ENCODE data around the gene LIPN.

LIPN gene

GRCh38 chr10:88756660-88757059, 3.2 kb upstream of the LIPN start:
- Mint-ChIP-seq H3K27me3 (peaks cover 7% of the 10 kb centered on the region), H3K27ac (no peak overlapping the region), H3K4me3 (no peak overlapping the region), H3K9me3 (no peaks in the 10 kb centered on the region), H3K36me3 (ENCODE audit: low read depth) (no peaks in the 10 kb centered on the region), H3K4me1 (ENCODE audit: low read depth) (peaks cover 13% of the 10 kb centered on the region)
- no peak for DNase-seq

- Mint-ChIP-seq H3K27me3 (peaks cover 3% of the 10 kb centered on the region), H3K27ac (no peak overlapping the region), H3K4me3 (no peak overlapping the region), H3K9me3 (no peaks in the 10 kb centered on the region), H3K36me3 (ENCODE audit: low read depth) (no peaks in the 10 kb centered on the region), H3K4me1 (ENCODE audit: low read depth) (peaks cover 9% of the 10 kb centered on the region)
- no peak for DNase-seq
Measured at GRCh38 chr10:88762906-88763305, 3.1 kb downstream of the LIPN start.

GRCh38 chr10:88763441-88763840, 3.6 kb downstream of the LIPN start:
- H3K27me3 Mint-ChIP-seq = peaks cover 3% of the 10 kb centered on the region

GRCh38 chr10:88764110-88764509, 4.3 kb downstream of the LIPN start:
- peaks cover 3% of the 10 kb centered on the region for H3K27me3 Mint-ChIP-seq
- peaks cover 9% of the 10 kb centered on the region for H3K4me1 Mint-ChIP-seq (ENCODE audit: low read depth)
- no peaks in the 10 kb centered on the region for H3K36me3 Mint-ChIP-seq (ENCODE audit: low read depth)
- H3K4me3 Mint-ChIP-seq = no peak overlapping the region
- H3K9me3 Mint-ChIP-seq = no peaks in the 10 kb centered on the region
- no peak for DNase-seq
- no peak overlapping the region for H3K27ac Mint-ChIP-seq

More at GRCh38 chr10:88763441-88763840, 3.6 kb downstream of the LIPN start:
- Mint-ChIP-seq H3K36me3 (ENCODE audit: low read depth) (no peaks in the 10 kb centered on the region), H3K27ac (no peak overlapping the region), H3K9me3 (no peaks in the 10 kb centered on the region), H3K4me1 (ENCODE audit: low read depth) (peaks cover 9% of the 10 kb centered on the region), H3K4me3 (no peak overlapping the region)
- DNase-seq = no peak

DNA sequence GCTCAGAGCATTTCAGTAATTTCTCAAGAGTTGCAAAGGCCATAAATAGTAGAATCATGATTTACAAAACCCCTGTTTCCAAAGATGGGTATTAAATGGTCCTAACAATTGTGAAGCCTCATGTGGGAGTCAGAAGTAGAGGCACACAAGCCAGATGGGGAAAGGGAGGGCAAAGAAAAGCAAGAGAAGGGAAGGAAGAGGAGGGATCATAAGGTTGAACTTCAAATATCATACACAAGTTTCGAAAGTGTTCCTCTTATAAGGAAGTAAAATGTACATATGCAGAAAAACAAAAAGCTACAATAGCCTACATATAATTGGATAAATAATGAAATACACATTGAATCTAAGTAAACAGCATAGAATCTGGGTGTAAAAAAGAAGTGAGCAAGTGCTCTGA, 6.0 kb downstream of the LIPN start:
- Mint-ChIP-seq H3K9me3 (no peaks in the 10 kb centered on the region), H3K4me3 (no peak overlapping the region), H3K36me3 (ENCODE audit: low read depth) (no peaks in the 10 kb centered on the region), H3K27ac (no peak overlapping the region), H3K27me3 (peaks cover under 1% of the 10 kb centered on the region), H3K4me1 (ENCODE audit: low read depth) (peaks cover 4% of the 10 kb centered on the region)
- no peak for DNase-seq

DNA sequence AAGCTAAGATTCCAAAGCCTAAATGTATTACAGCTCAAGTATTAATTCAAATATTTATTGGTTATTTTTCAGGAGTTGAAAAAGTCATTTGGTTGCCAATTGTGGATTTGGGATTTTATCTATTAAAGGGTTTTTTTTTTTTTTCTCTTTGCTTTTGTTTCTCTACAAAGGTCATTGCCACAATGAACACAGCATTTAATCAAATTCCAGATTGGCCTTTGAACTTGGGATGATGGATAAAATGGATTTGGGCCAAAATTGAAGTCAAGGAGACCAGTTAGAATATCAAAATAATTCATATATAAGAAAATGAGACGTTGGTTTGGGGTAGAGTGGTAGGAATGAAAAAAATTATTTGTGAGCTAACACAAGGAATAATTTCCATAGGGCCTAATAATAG, 9.6 kb downstream of the LIPN start:
- Mint-ChIP-seq H3K27me3 (peaks cover 5% of the 10 kb centered on the region), H3K4me1 (ENCODE audit: low read depth) (no peaks in the 10 kb centered on the region), H3K36me3 (ENCODE audit: low read depth) (no peaks in the 10 kb centered on the region), H3K4me3 (no peak overlapping the region), H3K9me3 (peaks cover 5% of the 10 kb centered on the region), H3K27ac (no peak overlapping the region)
- no peak for DNase-seq

- H3K36me3 Mint-ChIP-seq (ENCODE audit: low read depth) = no peaks in the 10 kb centered on the region
- no peaks in the 10 kb centered on the region for H3K27me3 Mint-ChIP-seq
- no peaks in the 10 kb centered on the region for H3K9me3 Mint-ChIP-seq
- H3K4me3 Mint-ChIP-seq = no peak overlapping the region
- H3K27ac Mint-ChIP-seq = no peak overlapping the region
- DNase-seq = no peak
- peaks cover 3% of the 10 kb centered on the region for H3K4me1 Mint-ChIP-seq (ENCODE audit: low read depth)
Measured at GRCh38 chr10:88781206-88781605, 21.4 kb downstream of the LIPN start.

DNA sequence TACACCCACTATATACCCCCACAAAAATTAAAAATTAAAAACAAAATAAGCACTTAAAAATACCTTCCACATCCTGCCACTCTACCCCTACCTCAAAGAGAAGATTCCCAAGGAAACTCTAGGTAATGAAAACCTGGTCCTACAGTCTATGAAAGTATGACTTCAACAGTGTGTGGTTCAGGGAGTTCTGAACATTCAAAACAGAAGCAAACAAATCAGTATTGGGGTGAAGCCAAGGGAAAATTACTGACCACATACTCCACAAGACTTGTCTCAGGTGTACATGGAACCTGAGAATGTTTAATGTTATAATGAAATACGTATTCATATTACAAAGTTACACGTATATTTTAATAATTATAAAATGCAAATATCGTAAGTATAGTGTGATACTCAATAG, 22.4 kb downstream of the LIPN start:
- Mint-ChIP-seq H3K4me3 (no peak overlapping the region), H3K27me3 (no peaks in the 10 kb centered on the region), H3K27ac (no peak overlapping the region), H3K4me1 (ENCODE audit: low read depth) (peaks cover 3% of the 10 kb centered on the region), H3K36me3 (ENCODE audit: low read depth) (no peaks in the 10 kb centered on the region), H3K9me3 (no peaks in the 10 kb centered on the region)
- DNase-seq = no peak

DNA sequence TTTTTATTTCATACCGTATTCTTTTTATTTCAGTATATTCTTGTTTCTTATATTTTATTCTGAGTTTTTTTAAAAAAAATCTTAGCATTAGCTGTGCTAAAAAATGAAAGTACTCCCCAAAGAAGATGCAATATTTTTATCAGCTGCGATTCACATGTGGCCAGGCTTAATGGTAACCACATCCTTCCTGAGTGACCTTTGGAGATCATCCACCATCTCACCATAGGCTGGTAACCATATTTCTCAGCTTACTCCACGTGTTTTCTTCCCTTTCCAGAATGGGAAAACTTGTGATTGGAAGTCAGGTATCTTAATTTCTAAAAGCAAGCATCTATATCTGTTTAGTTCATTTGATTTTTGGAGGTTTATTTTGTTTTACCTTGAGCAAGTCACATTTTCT, 23.9 kb downstream of the LIPN start:
- Mint-ChIP-seq H3K4me3 (no peak overlapping the region), H3K36me3 (ENCODE audit: low read depth) (no peaks in the 10 kb centered on the region), H3K9me3 (no peaks in the 10 kb centered on the region), H3K4me1 (ENCODE audit: low read depth) (peaks cover 3% of the 10 kb centered on the region), H3K27me3 (no peaks in the 10 kb centered on the region), H3K27ac (no peak overlapping the region)
- no peak for DNase-seq

DNA sequence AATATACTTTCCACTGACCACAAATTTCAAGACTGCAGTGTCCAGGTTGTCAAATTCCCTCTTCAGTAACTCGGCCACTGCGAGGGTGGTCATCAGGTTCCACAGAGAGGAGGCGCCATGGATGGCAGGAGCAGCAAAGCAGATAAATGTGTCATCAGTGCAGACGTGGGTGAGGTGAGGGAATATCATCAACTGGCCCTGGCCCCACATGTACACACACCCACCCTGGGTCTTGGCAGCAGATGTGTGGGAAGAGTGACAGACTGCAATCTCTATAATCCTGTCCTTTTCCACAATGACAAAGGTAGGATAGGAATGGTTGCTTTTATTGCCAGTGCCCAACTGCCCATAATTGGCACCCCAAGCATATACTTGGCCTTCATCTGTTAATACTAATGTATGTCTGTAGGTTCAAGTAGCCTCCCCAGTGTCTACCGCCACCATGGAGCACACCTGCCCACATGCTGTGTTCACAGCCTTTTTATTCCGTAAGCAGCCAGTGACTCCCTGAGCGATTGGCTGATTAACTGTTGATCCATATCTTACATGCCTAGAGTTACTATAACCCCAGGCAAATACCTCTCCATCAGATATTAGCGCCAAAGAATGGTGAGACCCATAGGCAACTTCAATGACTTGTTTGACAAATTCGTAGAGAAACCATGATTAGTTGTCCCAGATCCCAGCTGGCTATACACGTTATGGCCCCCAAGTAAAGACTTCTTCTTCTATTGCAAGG, 26.4 kb downstream of the LIPN start:
- H3K4me1 Mint-ChIP-seq (ENCODE audit: low read depth) = peaks cover 3% of the 10 kb centered on the region
- H3K9me3 Mint-ChIP-seq = no peaks in the 10 kb centered on the region
- no peak overlapping the region for H3K27ac Mint-ChIP-seq
- DNase-seq = no peak
- no peak overlapping the region for H3K4me3 Mint-ChIP-seq
- H3K36me3 Mint-ChIP-seq (ENCODE audit: low read depth) = no peaks in the 10 kb centered on the region
- H3K27me3 Mint-ChIP-seq = no peaks in the 10 kb centered on the region

DNA sequence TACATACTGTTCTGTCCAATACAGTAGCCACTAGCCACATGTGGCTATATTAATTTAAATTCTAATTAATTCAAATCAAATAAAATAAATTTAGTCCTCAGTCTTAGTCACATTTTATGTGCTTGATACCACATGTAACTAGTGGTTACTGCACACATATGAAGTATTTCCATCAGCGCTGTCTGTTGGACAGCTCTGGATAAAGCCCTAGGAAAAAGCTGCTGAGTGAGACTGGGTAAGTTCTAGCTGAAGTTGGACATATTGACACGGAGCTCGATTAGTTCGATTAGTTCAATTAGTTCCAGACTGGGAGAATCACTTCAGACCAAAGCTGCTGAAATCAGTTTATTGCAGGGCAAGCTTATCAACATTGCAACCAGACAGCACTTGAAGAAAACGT, 27.6 kb downstream of the LIPN start:
- Mint-ChIP-seq H3K36me3 (ENCODE audit: low read depth) (no peaks in the 10 kb centered on the region), H3K27me3 (no peaks in the 10 kb centered on the region), H3K4me3 (no peak overlapping the region), H3K27ac (no peak overlapping the region), H3K4me1 (ENCODE audit: low read depth) (peaks cover 12% of the 10 kb centered on the region), H3K9me3 (no peaks in the 10 kb centered on the region)
- no peak for DNase-seq

DNA sequence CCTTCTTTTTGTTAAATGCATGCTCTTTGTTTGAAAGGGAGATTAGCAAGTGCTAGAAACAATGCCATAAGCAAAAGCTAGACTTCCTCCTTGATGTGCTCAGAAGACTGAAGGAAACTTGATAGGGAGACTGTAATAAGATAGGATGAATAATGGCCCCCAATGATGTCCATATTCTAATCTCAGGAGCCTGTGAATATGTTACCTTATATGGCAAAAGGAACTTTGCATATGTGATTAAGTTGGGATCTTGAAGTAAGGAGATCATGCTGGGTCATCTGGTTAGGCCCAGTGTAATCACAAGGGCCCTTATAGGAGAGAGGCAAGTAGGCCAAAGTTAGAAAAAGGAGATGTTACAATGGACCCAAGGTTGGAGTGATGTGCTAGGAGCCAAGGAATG, 29.1 kb downstream of the LIPN start:
- H3K9me3 Mint-ChIP-seq = no peaks in the 10 kb centered on the region
- H3K27ac Mint-ChIP-seq = no peak overlapping the region

DNA sequence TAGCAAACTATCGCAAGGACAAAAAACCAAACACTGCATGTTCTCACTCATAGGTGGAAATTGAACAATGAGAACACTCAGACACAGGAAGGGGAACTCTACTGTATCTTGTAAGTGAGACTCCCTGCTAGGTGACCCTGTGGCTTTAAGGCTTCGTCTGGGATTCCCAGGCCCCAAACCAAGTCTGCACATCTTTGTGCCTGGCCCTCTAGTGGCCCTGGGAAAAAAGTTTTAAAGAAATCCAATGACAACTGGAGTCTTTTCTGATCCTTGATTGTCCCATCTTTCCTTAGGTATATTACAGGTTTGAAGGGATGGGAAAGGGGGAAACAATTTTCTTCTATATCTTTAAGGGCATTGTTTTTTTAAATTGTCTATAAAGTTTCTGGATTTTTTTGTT, 32.1 kb downstream of the LIPN start:
- Mint-ChIP-seq H3K27ac (no peak overlapping the region), H3K4me1 (ENCODE audit: low read depth) (peaks cover 31% of the 10 kb centered on the region), H3K4me3 (no peak overlapping the region), H3K36me3 (ENCODE audit: low read depth) (no peaks in the 10 kb centered on the region), H3K9me3 (no peaks in the 10 kb centered on the region), H3K27me3 (peaks cover 3% of the 10 kb centered on the region)
- DNase-seq = no peak

More for the DNA sequence above, 29.1 kb downstream of the LIPN start:
- H3K4me1 Mint-ChIP-seq (ENCODE audit: low read depth) = peaks cover 23% of the 10 kb centered on the region
- DNase-seq = no peak
- H3K36me3 Mint-ChIP-seq (ENCODE audit: low read depth) = no peaks in the 10 kb centered on the region
- no peak overlapping the region for H3K4me3 Mint-ChIP-seq
- no peaks in the 10 kb centered on the region for H3K27me3 Mint-ChIP-seq

DNA sequence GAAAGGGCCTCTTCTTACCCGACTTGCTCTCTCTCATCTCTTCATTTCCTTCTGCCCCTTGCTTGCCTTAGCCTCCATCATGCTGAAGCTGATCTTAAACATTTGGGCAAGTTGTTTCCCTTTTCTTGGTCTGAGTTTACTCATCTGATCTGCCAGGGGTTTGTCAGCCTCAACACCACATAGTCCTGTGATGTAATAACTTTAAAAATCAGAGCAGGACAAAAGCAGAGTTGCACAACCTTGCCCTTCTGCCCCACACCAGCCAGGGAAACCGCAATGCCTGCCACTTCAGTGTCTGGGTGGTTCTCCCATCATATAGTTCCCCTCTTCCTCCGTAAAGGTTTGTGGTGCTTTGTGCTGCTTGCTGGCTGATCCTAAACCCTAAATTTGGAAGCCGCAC, 32.8 kb downstream of the LIPN start:
- Mint-ChIP-seq H3K27ac (peak overlapping the region; percentile 26), H3K4me3 (no peak overlapping the region), H3K9me3 (no peaks in the 10 kb centered on the region), H3K4me1 (ENCODE audit: low read depth) (peaks cover 31% of the 10 kb centered on the region), H3K27me3 (peaks cover 9% of the 10 kb centered on the region), H3K36me3 (ENCODE audit: low read depth) (no peaks in the 10 kb centered on the region)
- no peak for DNase-seq

- peaks cover 31% of the 10 kb centered on the region for H3K4me1 Mint-ChIP-seq (ENCODE audit: low read depth)
- no peaks in the 10 kb centered on the region for H3K36me3 Mint-ChIP-seq (ENCODE audit: low read depth)
- no peak for DNase-seq
- H3K4me3 Mint-ChIP-seq = peak overlapping the region; percentile 2
- H3K9me3 Mint-ChIP-seq = no peaks in the 10 kb centered on the region
- H3K27ac Mint-ChIP-seq = peak overlapping the region; percentile 52
- H3K27me3 Mint-ChIP-seq = peaks cover 13% of the 10 kb centered on the region
Measured at GRCh38 chr10:88793712-88794299, 34.0 kb downstream of the LIPN start.
